K562 (cell line): ENCODE data around the gene NUP133. TPM values are rescaled to one million over a fixed set of nuclear protein-coding genes. Genes with fewer than 3 reads are reported as not detected.

Source experiments
- ATAC-seq: fragments of 200-7000 bp; cut with Tn5 transposase; 3 replicates; pipeline ENCODE4 v1.9.1; 2020; ENCODE audit warnings: moderate library complexity
- BruUV-seq: library from RNA; stranded (reverse); fragments of 400-500 nt; replicated peaks from 2 replicates; lab custom pipeline; 2021; lab: Mats Ljungman, UMichigan
- CTCF ChIA-PET: fragments of 300-600 bp; formaldehyde crosslinking; extraction: SDS; loops from one replicate; lab custom pipeline; 2021; ENCODE audit warnings: low intra/inter-chr PET ratio; lab: Yijun Ruan, JAX
- POLR2A ChIA-PET: fragments of 300-600, 350-650 bp; sonication (Branson Sonifier 250); formaldehyde crosslinking; extraction: SDS; loops from one replicate; lab custom pipeline; 2021; ENCODE audit warnings: antibody characterized with exemption, inconsistent platforms; lab: Yijun Ruan, JAX
- DNase-seq, 4 experiments: peaks; one replicate each; pipeline versions ENCODE4 v3.0.0 to v3.0.0-alpha.2; 2011 to 2018; ENCODE audit warnings: low spot score in 3 of 4, mixed read lengths in 3 of 4; ENCODE audit errors: extremely low read depth in 1 of 4
- FAIRE-seq: peaks from 2 replicates; lab custom pipeline; 2011; peaks lifted over from hg19 to GRCh38; lab: Jason Lieb, UNC
- H2AFZ ChIP-seq: 2 replicates; pipeline ENCODE4 v1.6.0; 2011; ENCODE audit warnings: low read depth, low read length, control low read depth, inconsistent platforms
- H3K27ac ChIP-seq: fragments of 200-600 bp; 3 replicates; pipeline ENCODE4 v1.8.0; 2011; ENCODE audit warnings: low read depth, mild to moderate bottlenecking, control low read depth, inconsistent platforms, low read length, moderate library complexity, mixed read lengths; ENCODE audit errors: extremely low read depth
- H3K27me3 ChIP-seq, 2 experiments: fragments of 300-600 bp in 1 of 2; 2 replicates in 1 of 2; 3 replicates in 1 of 2; pipeline versions ENCODE4 v1.6.0 to v1.8.0; 2011; ENCODE audit warnings: inconsistent platforms in 2 of 2, low read length in 2 of 2, mild to moderate bottlenecking in 1 of 2, mixed read lengths in 1 of 2, moderate library complexity in 1 of 2; ENCODE audit not compliant: control insufficient read depth in 2 of 2, insufficient read depth in 2 of 2
- H3K36me3 ChIP-seq: fragments of 300-600 bp; 3 replicates; pipeline ENCODE4 v1.8.0; 2011; ENCODE audit warnings: mild to moderate bottlenecking, low read length, inconsistent platforms; ENCODE audit not compliant: control insufficient read depth, insufficient read depth
- H3K4me1 ChIP-seq, 2 experiments: fragments of 200-600 bp in 1 of 2; replicated peaks in 1 of 2; 2 replicates in 1 of 2; 3 replicates in 1 of 2; pipeline versions ENCODE4 v1.5.1 to v1.8.0; 2011; ENCODE audit warnings: inconsistent platforms in 2 of 2, low read length in 2 of 2, mild to moderate bottlenecking in 1 of 2, mixed read lengths in 1 of 2, moderate library complexity in 1 of 2; ENCODE audit not compliant: control insufficient read depth in 2 of 2, insufficient read depth in 2 of 2
- H3K4me2 ChIP-seq: 2 replicates; pipeline ENCODE4 v1.6.1; 2011; ENCODE audit warnings: low read length, control low read depth, inconsistent platforms, mixed read lengths; ENCODE audit not compliant: insufficient read depth
- H3K4me3 ChIP-seq: fragments of 200-600 bp; sonication (generic), shearing (Covaris generic); 2 replicates; pipeline ENCODE4 v1.5.1; 2016; ENCODE audit warnings: control low read depth, inconsistent platforms
- H3K79me2 ChIP-seq: fragments of 200-600 bp; 3 replicates; pipeline ENCODE4 v1.8.0; 2011; ENCODE audit warnings: low read length, inconsistent platforms; ENCODE audit not compliant: control insufficient read depth, insufficient read depth
- H3K9ac ChIP-seq, 2 experiments: 2 replicates each; pipeline versions ENCODE4 v1.6.0 to v1.6.1; 2011; ENCODE audit warnings: low read depth in 2 of 2, low read length in 2 of 2, control low read depth in 1 of 2, inconsistent platforms in 1 of 2, mild to moderate bottlenecking in 1 of 2, mixed read lengths in 1 of 2; ENCODE audit not compliant: insufficient read depth in 1 of 2
- H3K9me1 ChIP-seq: one replicate; pipeline ENCODE4 v1.6.0; 2011; ENCODE audit warnings: inconsistent platforms, mild to moderate bottlenecking, low read length, moderate library complexity; ENCODE audit not compliant: control insufficient read depth, insufficient read depth
- H3K9me3 ChIP-seq: replicated peaks from 2 replicates; pipeline ENCODE4 v1.5.1; 2011; ENCODE audit warnings: low read depth, low read length, inconsistent platforms; ENCODE audit not compliant: control insufficient read depth, insufficient read depth
- H4K20me1 ChIP-seq: replicated peaks from 2 replicates; pipeline ENCODE4 v1.6.1; 2011; ENCODE audit warnings: low read length, inconsistent platforms, mixed read lengths; ENCODE audit not compliant: control insufficient read depth, insufficient read depth
- ATF4 ChIP-seq: fragments of 450-650 bp; formaldehyde crosslinking; IDR thresholded peaks from 2 replicates; pipeline ENCODE4 v1.4.0; 2022; ENCODE audit warnings: mild to moderate bottlenecking, moderate library complexity
- BRD9 ChIP-seq: fragments of 450-650 bp; IDR thresholded peaks from 2 replicates; pipeline ENCODE4 v1.6.1; 2018; ENCODE audit warnings: low read depth; ENCODE audit not compliant: partially characterized antibody
- CC2D1A ChIP-seq: fragments of 450-650 bp; IDR thresholded peaks from 2 replicates; pipeline ENCODE4 v1.6.1; 2017; ENCODE audit warnings: mild to moderate bottlenecking
- ELF2 ChIP-seq: fragments of 250-450 bp; sonication (Bioruptor Pico); IDR thresholded peaks from 2 replicates; pipeline ENCODE4 v1.5.0; 2021; ENCODE audit warnings: mild to moderate bottlenecking
- ILF3 ChIP-seq: fragments of 450-650 bp; IDR thresholded peaks from 2 replicates; pipeline ENCODE4 v1.6.1; 2018; ENCODE audit warnings: antibody characterized with exemption, mild to moderate bottlenecking, moderate library complexity, borderline replicate concordance
- MBD2 ChIP-seq: sonication (generic); IDR thresholded peaks from 2 replicates; pipeline ENCODE4 v1.6.1; 2016; ENCODE audit warnings: low read depth, borderline replicate concordance
- RB1 ChIP-seq: fragments of 450-650 bp; IDR thresholded peaks from 2 replicates; pipeline ENCODE4 v1.6.1; 2017; ENCODE audit warnings: low read depth, mild to moderate bottlenecking
- RBM25 ChIP-seq: fragments of 200-400 bp; formaldehyde crosslinking; IDR thresholded peaks from 2 replicates; pipeline ENCODE4 v1.6.1; 2018; ENCODE audit warnings: low read length, low read depth, moderate library complexity; ENCODE audit not compliant: severe bottlenecking
- SREBF1 ChIP-seq: fragments of 150-350 bp; IDR thresholded peaks from 2 replicates; pipeline ENCODE4 v1.6.1; 2014; ENCODE audit warnings: antibody characterized with exemption, low read depth, low read length, borderline replicate concordance
- ZFP36 ChIP-seq: fragments of 150-350 bp; IDR thresholded peaks from 2 replicates; pipeline ENCODE4 v1.6.1; 2018; ENCODE audit warnings: low read length, low read depth; ENCODE audit not compliant: partially characterized antibody
- ZNF785 ChIP-seq: fragments of 250-450 bp; sonication (Bioruptor Pico); IDR thresholded peaks from 2 replicates; pipeline ENCODE4 v1.4.0; 2020; ENCODE audit warnings: mild to moderate bottlenecking
- WGBS: fragments of 100-300 bp; shearing (Covaris generic); methylation state at CpG from one replicate; pipeline ENCODE4 v1.1.6; 2016; ENCODE audit warnings: low coverage, mixed read lengths; ENCODE audit not compliant: insufficient coverage; ENCODE audit errors: missing lambda C conversion rate; 5-methylcytosine and 5-hydroxymethylcytosine counted together
- in situ Hi-C: fragments of 300-500 bp; cut with MboI; formaldehyde crosslinking; loops from 4 replicates; pipeline ENCODE4 v1.15.0; 2018; ENCODE audit warnings: inconsistent platforms, mixed read lengths
- intact Hi-C: fragments of 100-400 bp; cut with micrococcal nuclease; formaldehyde crosslinking; loops from 2 replicates; pipeline ENCODE4 v1.14.2; 2022
- polyA plus RNA-seq, 8 experiments: library from polyadenylated mRNA; depleted of rRNA in 4 of 8; stranded (reverse) in 5 of 8; unstranded in 3 of 8; fragments of >200 nt; fragmentation: Nextera tagmentation in 2 of 8; fragmentation: Illumina TruSeq in 1 of 8; extraction: Ambion mirVana in 2 of 8; extraction: Trizol in 1 of 8; gene quantifications; 2 replicates each; pipeline versions ENCODE4 v1.2.1 to v1.2.3, GENCODE V29; 2011 to 2014; ENCODE audit warnings: inconsistent platforms in 1 of 8, missing spikeins in 1 of 8
- total RNA-seq, 7 experiments: library from RNA; depleted of rRNA in 6 of 7; stranded (reverse); fragments of >200 nt in 6 of 7; fragmentation: Illumina TruSeq in 2 of 7; extraction: Trizol in 2 of 7; gene quantifications; 2 replicates each; pipeline versions ENCODE4 v1.2.1 to v1.2.3, GENCODE V29; 2011 to 2021; ENCODE audit warnings: low replicate concordance in 1 of 7

Gene NUP133
- total and polyA plus RNA-seq, 9 of the 15 experiments (the other 6 are each of a cell fraction or from before 2014, with no cell fraction given): 21.7 to 85.1 (median 61.3) TPM

- peak; percentile 77 for TF ChIP-seq BRD9
Measured at GRCh38 chr1:229554886-229555621, 46.9 kb upstream of the NUP133 start (continued).

- ATAC-seq (no peak), FAIRE-seq (no peak), DNase-seq (no peak)
- H3K36me3 ChIP-seq: peaks cover 26% of the 10 kb centered on the region
- no peak overlapping the region for H3K9ac ChIP-seq
- WGBS: 89% methylated on average over 7 of the region's 7 CpGs
- no TSS peak for BruUV-seq
- H3K9me3 ChIP-seq: no peaks in the 10 kb centered on the region
- no peak overlapping the region for H3K4me3 ChIP-seq
- intact Hi-C loops (loop anchor here (2.0 to 10.0 kb wide), 2 partner anchors 45 to 601 kb away; partner anchors contain the start of gene NUP133), in situ Hi-C loops (no loop called here)
- no peak overlapping the region for H3K27ac ChIP-seq
- ChIA-PET POLR2A (no interaction called here), CTCF (no interaction called here)
- H3K79me2 ChIP-seq: peaks cover 95% of the 10 kb centered on the region
- TF ChIP-seq MBD2: no peak
- peak; percentile 11 for TF ChIP-seq RBM25
- no peak for TF ChIP-seq SREBF1
- TF ChIP-seq RB1: no peak
- TF ChIP-seq ATF4 (CRISPR knock-in tag): no peak
- TF ChIP-seq ELF2 (CRISPR knock-in tag): no peak
- no peak for TF ChIP-seq CC2D1A
- no peak for TF ChIP-seq ILF3
- TF ChIP-seq ZNF785 (CRISPR knock-in tag): no peak
- TF ChIP-seq ZFP36: peak; percentile 24
- peaks cover 36 to 50% of the 10 kb centered on the region in 2 experiments; a peak in 4 of 5 replicates for H3K4me1 ChIP-seq
- H4K20me1 ChIP-seq: peaks cover 38% of the 10 kb centered on the region
- H3K9me1 ChIP-seq: peaks cover 7% of the 10 kb centered on the region
- H3K4me2 ChIP-seq: peak overlapping the region; percentile 22; the same call in 1 of the 2 replicates
- H2AFZ ChIP-seq: no peak overlapping the region
- H3K27me3 ChIP-seq: no peaks in the 10 kb centered on the region
Measured at GRCh38 chr1:229553621-229554130, 45.5 kb upstream of the NUP133 start.
